Sigmoid colon (tissue), 3 donors: ENCODE data around the gene CRTAC1.

Experiments
- CTCF ChIP-seq, 4 experiments: fragments of 450-650 bp in 3 of 4; fragments of 200-600 bp in 1 of 4; IDR thresholded peaks; one replicate each; pipeline ENCODE4 v1.5.1; 2016 to 2019; ENCODE audit warnings: antibody characterized with exemption in 4 of 4, mild to moderate bottlenecking in 3 of 4, moderate library complexity in 2 of 4
- POLR2A ChIP-seq, 2 donors: fragments of 450-650 bp; IDR thresholded peaks; one replicate each; pipeline ENCODE4 v1.6.1; 2016; ENCODE audit warnings: antibody characterized with exemption in 2 of 2, mild to moderate bottlenecking in 2 of 2, moderate library complexity in 2 of 2

GRCh38 chr10:97889461-97890265, 140.8 kb downstream of the CRTAC1 start:
- TF ChIP-seq POLR2A (IDR thresholded peaks at IDR 0.05) (no peak), CTCF (IDR thresholded peaks at IDR 0.05) (no peak)
